GM23338 (cell line): ENCODE data around the gene CSF2. TPM values are rescaled to one million over a fixed set of nuclear protein-coding genes. Genes with fewer than 3 reads are reported as not detected.

Experiments used
- ATAC-seq: fragments of 200-7000 bp; cut with Tn5 transposase; 3 replicates; pipeline ENCODE4 v1.9.1; 2020
- DNase-seq: peaks from one replicate; pipeline ENCODE4 v3.0.0-alpha.2; 2015; ENCODE audit warnings: low spot score
- H2AFZ ChIP-seq: fragments of 200-600 bp; sonication (generic); 2 replicates; pipeline ENCODE4 v1.8.0; 2016; ENCODE audit warnings: antibody characterized with exemption, mild to moderate bottlenecking, moderate library complexity
- H3F3A ChIP-seq: fragments of 200-600 bp; sonication (generic); replicated peaks from 2 replicates; pipeline ENCODE4 v1.8.0; 2017; ENCODE audit warnings: antibody characterized with exemption, mixed run types, low read depth
- H3K27ac ChIP-seq: fragments of 200-600 bp; sonication (generic); 2 replicates; pipeline ENCODE4 v1.6.1; 2016; ENCODE audit warnings: low read depth
- H3K27me3 ChIP-seq: fragments of 200-600 bp; sonication (generic); 2 replicates; pipeline ENCODE4 v1.8.0; 2016; ENCODE audit warnings: mild to moderate bottlenecking, mixed run types, moderate library complexity; ENCODE audit not compliant: insufficient read depth
- H3K36me3 ChIP-seq: fragments of 200-600 bp; sonication (generic); 2 replicates; pipeline ENCODE4 v1.8.0; 2016; ENCODE audit warnings: mild to moderate bottlenecking; ENCODE audit not compliant: insufficient read depth
- H3K4me1 ChIP-seq: fragments of 200-600 bp; sonication (generic); 2 replicates; pipeline ENCODE4 v1.8.0; 2016; ENCODE audit warnings: mild to moderate bottlenecking, moderate library complexity; ENCODE audit not compliant: insufficient read depth
- H3K4me2 ChIP-seq: fragments of 200-600 bp; sonication (generic); 2 replicates; pipeline ENCODE4 v1.7.1; 2017; ENCODE audit warnings: mixed run types
- H3K4me3 ChIP-seq: fragments of 200-600 bp; sonication (generic); 2 replicates; pipeline ENCODE4 v1.6.1; 2016; ENCODE audit warnings: mixed run types
- H3K79me2 ChIP-seq: fragments of 200-600 bp; sonication (generic); replicated peaks from 2 replicates; pipeline ENCODE4 v1.8.0; 2017; ENCODE audit warnings: mild to moderate bottlenecking; ENCODE audit not compliant: insufficient read depth
- H3K9me2 ChIP-seq: fragments of 200-600 bp; sonication (generic); 2 replicates; pipeline ENCODE4 v1.8.0; 2017; ENCODE audit not compliant: insufficient read depth
- H4K20me1 ChIP-seq: fragments of 200-600 bp; sonication (generic); replicated peaks from 2 replicates; pipeline ENCODE4 v1.8.0; 2017; ENCODE audit warnings: mild to moderate bottlenecking; ENCODE audit not compliant: insufficient read depth
- H3K27ac Mint-ChIP-seq: 2 replicates; pipeline ENCODE4 v1.8.0; 2020; ENCODE audit warnings: inconsistent platforms, mild to moderate bottlenecking, moderate library complexity, mixed read lengths
- H3K27me3 Mint-ChIP-seq: 3 replicates; pipeline ENCODE4 v1.8.0; 2022; ENCODE audit warnings: low read depth, mild to moderate bottlenecking, moderate library complexity, mixed read lengths, inconsistent platforms; ENCODE audit not compliant: insufficient read depth, poor library complexity
- H3K36me3 Mint-ChIP-seq: 3 replicates; pipeline ENCODE4 v1.8.0; 2021; ENCODE audit warnings: low read depth, mild to moderate bottlenecking, inconsistent platforms, moderate library complexity, mixed read lengths
- H3K4me1 Mint-ChIP-seq: 3 replicates; pipeline ENCODE4 v1.8.0; 2020; ENCODE audit warnings: mild to moderate bottlenecking, inconsistent platforms, mixed read lengths
- H3K4me3 Mint-ChIP-seq: 3 replicates; pipeline ENCODE4 v1.8.0; 2021; ENCODE audit warnings: moderate library complexity, mild to moderate bottlenecking, inconsistent platforms, mixed read lengths
- H3K9me3 Mint-ChIP-seq: 3 replicates; pipeline ENCODE4 v1.8.0; 2020; ENCODE audit warnings: moderate library complexity, mild to moderate bottlenecking, inconsistent platforms, mixed read lengths
- CREB1 ChIP-seq: fragments of 250-450 bp; sonication (Bioruptor Pico); IDR thresholded peaks from 2 replicates; pipeline ENCODE4 v1.5.0; 2020; ENCODE audit warnings: low read depth, mild to moderate bottlenecking, moderate library complexity
- EZH2 ChIP-seq: fragments of 200-600 bp; sonication (generic); IDR thresholded peaks from one replicate; pipeline ENCODE4 v1.8.0; 2017; ENCODE audit warnings: antibody characterized with exemption, mild to moderate bottlenecking, low read depth; ENCODE audit not compliant: unreplicated experiment
- EZH2phosphoT487 ChIP-seq: fragments of 200-600 bp; sonication (generic); IDR thresholded peaks from one replicate; pipeline ENCODE4 v1.8.1; 2018; ENCODE audit warnings: antibody characterized with exemption; ENCODE audit not compliant: unreplicated experiment
- JUNB ChIP-seq: IDR thresholded peaks from one replicate; pipeline ENCODE4 v1.6.1; 2016; ENCODE audit warnings: antibody characterized with exemption; ENCODE audit not compliant: unreplicated experiment
- NANOG ChIP-seq: IDR thresholded peaks from 2 replicates; pipeline ENCODE4 v1.6.1; 2016; ENCODE audit warnings: antibody characterized with exemption, borderline replicate concordance
- POLR2AphosphoS5 ChIP-seq: IDR thresholded peaks from 2 replicates; pipeline ENCODE4 v1.6.1; 2016; ENCODE audit warnings: antibody characterized with exemption, low read depth
- STAT1 ChIP-seq: IDR thresholded peaks from one replicate; pipeline ENCODE4 v1.6.1; 2016; ENCODE audit warnings: antibody characterized with exemption; ENCODE audit not compliant: unreplicated experiment
- ZNF114 ChIP-seq: fragments of 250-450 bp; sonication (Bioruptor Pico); IDR thresholded peaks from 2 replicates; pipeline ENCODE4 v1.5.0; 2020; ENCODE audit warnings: mild to moderate bottlenecking, moderate library complexity
- ZNF331 ChIP-seq: fragments of 250-450 bp; sonication (Bioruptor Pico); IDR thresholded peaks from 2 replicates; pipeline ENCODE4 v1.5.0; 2020; ENCODE audit warnings: low read depth, mild to moderate bottlenecking, moderate library complexity
- polyA plus RNA-seq: library from polyadenylated mRNA; unstranded; fragments of >200 nt; fragmentation: Nextera tagmentation; extraction: Ambion mirVana; gene quantifications from 2 replicates; pipeline ENCODE4 v1.2.1, GENCODE V29; 2016
- total RNA-seq: library from RNA; depleted of rRNA; stranded (reverse); fragments of >200 nt; shearing (Covaris generic); gene quantifications from 2 replicates; pipeline ENCODE4 v1.2.3, GENCODE V29; 2014
- TF ChIP-seq, protein P1 (sequence below): fragments of 250-450 bp; sonication (Bioruptor Pico); IDR thresholded peaks from 2 replicates; pipeline ENCODE4 v1.5.0; 2020; ENCODE audit warnings: mild to moderate bottlenecking, moderate library complexity
- TF ChIP-seq, protein P2 (sequence below), 2 experiments: fragments of 200-600 bp in 1 of 2; sonication (generic) in 1 of 2; conservative IDR thresholded peaks; 2 replicates each; pipeline versions ENCODE4 v1.5.1 to v1.6.1; 2016 to 2017; ENCODE audit warnings: antibody characterized with exemption in 2 of 2, low read depth in 2 of 2, mild to moderate bottlenecking in 2 of 2, moderate library complexity in 1 of 2
- TF ChIP-seq, protein P3 (sequence below): IDR thresholded peaks from one replicate; pipeline ENCODE4 v1.6.1; 2018; ENCODE audit warnings: antibody characterized with exemption; ENCODE audit not compliant: unreplicated experiment
- TF ChIP-seq, protein P4 (sequence below): IDR thresholded peaks from 2 replicates; pipeline ENCODE4 v1.6.1; 2016; ENCODE audit warnings: antibody characterized with exemption

Gene CSF2
- total and polyA plus RNA-seq, 2 experiments from 2014 or later: not detected

DNA sequence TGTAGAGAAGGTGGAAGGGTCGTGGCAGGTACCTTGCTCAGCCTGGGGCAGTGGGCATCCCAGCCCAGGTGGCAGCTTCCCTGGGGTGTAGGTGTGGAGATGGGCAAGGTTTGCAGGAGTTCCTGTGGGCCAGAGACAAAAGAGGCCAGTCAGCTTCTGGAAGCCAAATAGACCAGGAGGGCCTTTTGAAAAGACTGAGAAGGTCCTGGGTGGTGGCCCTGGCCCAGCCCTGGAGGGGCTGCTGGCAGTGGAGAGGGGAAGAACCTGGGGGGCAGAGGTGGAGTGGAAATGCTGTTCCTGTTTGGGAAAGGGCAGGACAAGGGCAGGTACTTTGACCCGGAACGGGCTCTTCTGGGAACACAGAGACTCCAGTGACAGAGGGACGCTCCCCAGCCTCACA, 20.1 kb upstream of the CSF2 start:
- Histone ChIP-seq H3K4me2 (no peak overlapping the region), H2AFZ (no peak overlapping the region), H3K9me2 (no peaks in the 10 kb centered on the region), H3K36me3 (no peaks in the 10 kb centered on the region), H3K79me2 (no peaks in the 10 kb centered on the region), H3K4me1 (no peaks in the 10 kb centered on the region), H3F3A (no peaks in the 10 kb centered on the region), H4K20me1 (no peaks in the 10 kb centered on the region), H3K27ac (no peak overlapping the region), H3K27me3 (no peaks in the 10 kb centered on the region), H3K4me3 (no peak overlapping the region)
- H3K36me3 Mint-ChIP-seq: no peaks in the 10 kb centered on the region
- H3K4me1 Mint-ChIP-seq: no peaks in the 10 kb centered on the region
- H3K9me3 Mint-ChIP-seq: no peaks in the 10 kb centered on the region
- TF ChIP-seq ZNF114 (no peak), ZNF331 (CRISPR knock-in tag) (no peak), EZH2 (no peak), NANOG (no peak), POLR2AphosphoS5 (no peak), JUNB (no peak), EZH2phosphoT487 (no peak), STAT1 (no peak), CREB1 (CRISPR knock-in tag) (no peak)
- TF ChIP-seq, protein P1, sequence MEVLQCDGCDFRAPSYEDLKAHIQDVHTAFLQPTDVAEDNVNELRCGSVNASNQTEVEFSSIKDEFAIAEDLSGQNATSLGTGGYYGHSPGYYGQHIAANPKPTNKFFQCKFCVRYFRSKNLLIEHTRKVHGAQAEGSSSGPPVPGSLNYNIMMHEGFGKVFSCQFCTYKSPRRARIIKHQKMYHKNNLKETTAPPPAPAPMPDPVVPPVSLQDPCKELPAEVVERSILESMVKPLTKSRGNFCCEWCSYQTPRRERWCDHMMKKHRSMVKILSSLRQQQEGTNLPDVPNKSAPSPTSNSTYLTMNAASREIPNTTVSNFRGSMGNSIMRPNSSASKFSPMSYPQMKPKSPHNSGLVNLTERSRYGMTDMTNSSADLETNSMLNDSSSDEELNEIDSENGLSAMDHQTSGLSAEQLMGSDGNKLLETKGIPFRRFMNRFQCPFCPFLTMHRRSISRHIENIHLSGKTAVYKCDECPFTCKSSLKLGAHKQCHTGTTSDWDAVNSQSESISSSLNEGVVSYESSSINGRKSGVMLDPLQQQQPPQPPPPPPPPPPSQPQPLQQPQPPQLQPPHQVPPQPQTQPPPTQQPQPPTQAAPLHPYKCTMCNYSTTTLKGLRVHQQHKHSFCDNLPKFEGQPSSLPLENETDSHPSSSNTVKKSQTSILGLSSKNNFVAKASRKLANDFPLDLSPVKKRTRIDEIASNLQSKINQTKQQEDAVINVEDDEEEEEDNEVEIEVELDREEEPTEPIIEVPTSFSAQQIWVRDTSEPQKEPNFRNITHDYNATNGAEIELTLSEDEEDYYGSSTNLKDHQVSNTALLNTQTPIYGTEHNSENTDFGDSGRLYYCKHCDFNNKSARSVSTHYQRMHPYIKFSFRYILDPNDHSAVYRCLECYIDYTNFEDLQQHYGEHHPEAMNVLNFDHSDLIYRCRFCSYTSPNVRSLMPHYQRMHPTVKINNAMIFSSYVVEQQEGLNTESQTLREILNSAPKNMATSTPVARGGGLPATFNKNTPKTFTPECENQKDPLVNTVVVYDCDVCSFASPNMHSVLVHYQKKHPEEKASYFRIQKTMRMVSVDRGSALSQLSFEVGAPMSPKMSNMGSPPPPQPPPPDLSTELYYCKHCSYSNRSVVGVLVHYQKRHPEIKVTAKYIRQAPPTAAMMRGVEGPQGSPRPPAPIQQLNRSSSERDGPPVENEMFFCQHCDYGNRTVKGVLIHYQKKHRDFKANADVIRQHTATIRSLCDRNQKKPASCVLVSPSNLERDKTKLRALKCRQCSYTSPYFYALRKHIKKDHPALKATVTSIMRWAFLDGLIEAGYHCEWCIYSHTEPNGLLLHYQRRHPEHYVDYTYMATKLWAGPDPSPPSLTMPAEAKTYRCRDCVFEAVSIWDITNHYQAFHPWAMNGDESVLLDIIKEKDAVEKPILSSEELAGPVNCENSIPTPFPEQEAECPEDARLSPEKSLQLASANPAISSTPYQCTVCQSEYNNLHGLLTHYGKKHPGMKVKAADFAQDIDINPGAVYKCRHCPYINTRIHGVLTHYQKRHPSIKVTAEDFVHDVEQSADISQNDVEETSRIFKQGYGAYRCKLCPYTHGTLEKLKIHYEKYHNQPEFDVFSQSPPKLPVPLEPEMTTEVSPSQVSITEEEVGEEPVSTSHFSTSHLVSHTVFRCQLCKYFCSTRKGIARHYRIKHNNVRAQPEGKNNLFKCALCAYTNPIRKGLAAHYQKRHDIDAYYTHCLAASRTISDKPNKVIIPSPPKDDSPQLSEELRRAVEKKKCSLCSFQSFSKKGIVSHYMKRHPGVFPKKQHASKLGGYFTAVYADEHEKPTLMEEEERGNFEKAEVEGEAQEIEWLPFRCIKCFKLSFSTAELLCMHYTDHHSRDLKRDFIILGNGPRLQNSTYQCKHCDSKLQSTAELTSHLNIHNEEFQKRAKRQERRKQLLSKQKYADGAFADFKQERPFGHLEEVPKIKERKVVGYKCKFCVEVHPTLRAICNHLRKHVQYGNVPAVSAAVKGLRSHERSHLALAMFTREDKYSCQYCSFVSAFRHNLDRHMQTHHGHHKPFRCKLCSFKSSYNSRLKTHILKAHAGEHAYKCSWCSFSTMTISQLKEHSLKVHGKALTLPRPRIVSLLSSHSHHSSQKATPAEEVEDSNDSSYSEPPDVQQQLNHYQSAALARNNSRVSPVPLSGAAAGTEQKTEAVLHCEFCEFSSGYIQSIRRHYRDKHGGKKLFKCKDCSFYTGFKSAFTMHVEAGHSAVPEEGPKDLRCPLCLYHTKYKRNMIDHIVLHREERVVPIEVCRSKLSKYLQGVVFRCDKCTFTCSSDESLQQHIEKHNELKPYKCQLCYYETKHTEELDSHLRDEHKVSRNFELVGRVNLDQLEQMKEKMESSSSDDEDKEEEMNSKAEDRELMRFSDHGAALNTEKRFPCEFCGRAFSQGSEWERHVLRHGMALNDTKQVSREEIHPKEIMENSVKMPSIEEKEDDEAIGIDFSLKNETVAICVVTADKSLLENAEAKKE: no peak
- TF ChIP-seq, protein P2, sequence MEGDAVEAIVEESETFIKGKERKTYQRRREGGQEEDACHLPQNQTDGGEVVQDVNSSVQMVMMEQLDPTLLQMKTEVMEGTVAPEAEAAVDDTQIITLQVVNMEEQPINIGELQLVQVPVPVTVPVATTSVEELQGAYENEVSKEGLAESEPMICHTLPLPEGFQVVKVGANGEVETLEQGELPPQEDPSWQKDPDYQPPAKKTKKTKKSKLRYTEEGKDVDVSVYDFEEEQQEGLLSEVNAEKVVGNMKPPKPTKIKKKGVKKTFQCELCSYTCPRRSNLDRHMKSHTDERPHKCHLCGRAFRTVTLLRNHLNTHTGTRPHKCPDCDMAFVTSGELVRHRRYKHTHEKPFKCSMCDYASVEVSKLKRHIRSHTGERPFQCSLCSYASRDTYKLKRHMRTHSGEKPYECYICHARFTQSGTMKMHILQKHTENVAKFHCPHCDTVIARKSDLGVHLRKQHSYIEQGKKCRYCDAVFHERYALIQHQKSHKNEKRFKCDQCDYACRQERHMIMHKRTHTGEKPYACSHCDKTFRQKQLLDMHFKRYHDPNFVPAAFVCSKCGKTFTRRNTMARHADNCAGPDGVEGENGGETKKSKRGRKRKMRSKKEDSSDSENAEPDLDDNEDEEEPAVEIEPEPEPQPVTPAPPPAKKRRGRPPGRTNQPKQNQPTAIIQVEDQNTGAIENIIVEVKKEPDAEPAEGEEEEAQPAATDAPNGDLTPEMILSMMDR (conservative IDR thresholded peaks at IDR 0.05; ENCODE audit: low read depth in 2 of 2): no peak
- TF ChIP-seq, protein P3, sequence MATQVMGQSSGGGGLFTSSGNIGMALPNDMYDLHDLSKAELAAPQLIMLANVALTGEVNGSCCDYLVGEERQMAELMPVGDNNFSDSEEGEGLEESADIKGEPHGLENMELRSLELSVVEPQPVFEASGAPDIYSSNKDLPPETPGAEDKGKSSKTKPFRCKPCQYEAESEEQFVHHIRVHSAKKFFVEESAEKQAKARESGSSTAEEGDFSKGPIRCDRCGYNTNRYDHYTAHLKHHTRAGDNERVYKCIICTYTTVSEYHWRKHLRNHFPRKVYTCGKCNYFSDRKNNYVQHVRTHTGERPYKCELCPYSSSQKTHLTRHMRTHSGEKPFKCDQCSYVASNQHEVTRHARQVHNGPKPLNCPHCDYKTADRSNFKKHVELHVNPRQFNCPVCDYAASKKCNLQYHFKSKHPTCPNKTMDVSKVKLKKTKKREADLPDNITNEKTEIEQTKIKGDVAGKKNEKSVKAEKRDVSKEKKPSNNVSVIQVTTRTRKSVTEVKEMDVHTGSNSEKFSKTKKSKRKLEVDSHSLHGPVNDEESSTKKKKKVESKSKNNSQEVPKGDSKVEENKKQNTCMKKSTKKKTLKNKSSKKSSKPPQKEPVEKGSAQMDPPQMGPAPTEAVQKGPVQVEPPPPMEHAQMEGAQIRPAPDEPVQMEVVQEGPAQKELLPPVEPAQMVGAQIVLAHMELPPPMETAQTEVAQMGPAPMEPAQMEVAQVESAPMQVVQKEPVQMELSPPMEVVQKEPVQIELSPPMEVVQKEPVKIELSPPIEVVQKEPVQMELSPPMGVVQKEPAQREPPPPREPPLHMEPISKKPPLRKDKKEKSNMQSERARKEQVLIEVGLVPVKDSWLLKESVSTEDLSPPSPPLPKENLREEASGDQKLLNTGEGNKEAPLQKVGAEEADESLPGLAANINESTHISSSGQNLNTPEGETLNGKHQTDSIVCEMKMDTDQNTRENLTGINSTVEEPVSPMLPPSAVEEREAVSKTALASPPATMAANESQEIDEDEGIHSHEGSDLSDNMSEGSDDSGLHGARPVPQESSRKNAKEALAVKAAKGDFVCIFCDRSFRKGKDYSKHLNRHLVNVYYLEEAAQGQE: no peak
- TF ChIP-seq, protein P4, sequence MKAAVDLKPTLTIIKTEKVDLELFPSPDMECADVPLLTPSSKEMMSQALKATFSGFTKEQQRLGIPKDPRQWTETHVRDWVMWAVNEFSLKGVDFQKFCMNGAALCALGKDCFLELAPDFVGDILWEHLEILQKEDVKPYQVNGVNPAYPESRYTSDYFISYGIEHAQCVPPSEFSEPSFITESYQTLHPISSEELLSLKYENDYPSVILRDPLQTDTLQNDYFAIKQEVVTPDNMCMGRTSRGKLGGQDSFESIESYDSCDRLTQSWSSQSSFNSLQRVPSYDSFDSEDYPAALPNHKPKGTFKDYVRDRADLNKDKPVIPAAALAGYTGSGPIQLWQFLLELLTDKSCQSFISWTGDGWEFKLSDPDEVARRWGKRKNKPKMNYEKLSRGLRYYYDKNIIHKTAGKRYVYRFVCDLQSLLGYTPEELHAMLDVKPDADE: no peak
- DNase-seq: no peak
- no peak overlapping the region for H3K27ac Mint-ChIP-seq
- H3K27me3 Mint-ChIP-seq: no peaks in the 10 kb centered on the region
- H3K4me3 Mint-ChIP-seq: no peak overlapping the region
- no peak for ATAC-seq
